ENCODE data around the gene ATXN1. TPM values are rescaled to one million over a fixed set of nuclear protein-coding genes. Genes with fewer than 3 reads are reported as not detected.

ATXN1 gene
- total RNA-seq, 2 donors from 2014 or later: 41.0 to 115 TPM

DNA sequence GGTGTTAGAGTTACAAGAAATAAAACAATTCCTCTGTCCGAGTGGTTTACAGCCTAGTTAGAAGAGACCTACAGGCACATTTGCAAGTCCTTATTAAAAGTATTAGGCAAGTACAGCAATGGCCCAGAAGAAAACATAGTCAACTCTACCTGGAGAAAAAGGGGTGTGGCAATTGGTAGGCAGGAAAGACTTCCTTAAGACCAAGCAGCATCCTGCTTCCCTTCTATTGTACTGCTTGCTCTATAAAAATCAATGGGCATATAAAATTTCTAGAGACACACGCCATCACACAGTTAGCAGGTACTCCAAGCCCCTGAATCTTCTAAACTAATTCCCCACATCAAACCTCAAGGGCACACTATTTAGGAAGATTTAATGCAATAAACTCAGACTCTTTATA is 185.6 kb downstream of the ATXN1 start:
- H3K9me3 Mint-ChIP-seq: no peaks in the 10 kb centered on the region
- H3K36me3 Mint-ChIP-seq (ENCODE audit: low read depth): peaks cover 49% of the 10 kb centered on the region
- peaks cover 11% of the 10 kb centered on the region for H3K4me1 Mint-ChIP-seq
- H3K27ac Mint-ChIP-seq: no peak overlapping the region
- no peaks in the 10 kb centered on the region for H3K27me3 Mint-ChIP-seq
- ATAC-seq (replicated peaks): no peak
- no peak overlapping the region for H3K4me3 Mint-ChIP-seq

DNA sequence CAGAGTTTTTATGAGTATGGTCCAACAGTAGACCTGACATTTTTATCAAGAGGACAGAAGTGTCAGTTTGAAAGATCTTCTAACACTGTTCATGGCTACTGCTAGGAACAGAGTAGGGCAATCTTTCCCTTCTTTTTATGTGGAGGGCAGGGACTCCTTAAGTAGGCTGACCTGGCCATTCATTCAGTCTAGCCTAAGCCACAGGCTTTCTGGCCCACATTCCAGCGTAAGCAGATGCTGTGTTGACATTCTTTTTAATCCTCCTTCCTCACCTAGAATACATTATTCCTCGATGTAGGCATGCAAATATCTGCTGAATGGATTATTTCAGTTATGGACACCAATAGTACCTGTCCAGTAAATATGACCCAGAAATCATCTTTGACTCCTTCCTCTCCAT is 188.3 kb downstream of the ATXN1 start:
- no peaks in the 10 kb centered on the region for H3K9me3 Mint-ChIP-seq
- H3K27me3 Mint-ChIP-seq: no peaks in the 10 kb centered on the region
- H3K4me1 Mint-ChIP-seq: peaks cover 22% of the 10 kb centered on the region
- no peak overlapping the region for H3K4me3 Mint-ChIP-seq
- ATAC-seq (replicated peaks): no peak
- H3K27ac Mint-ChIP-seq: no peak overlapping the region
- peaks cover 46% of the 10 kb centered on the region for H3K36me3 Mint-ChIP-seq (ENCODE audit: low read depth)

DNA sequence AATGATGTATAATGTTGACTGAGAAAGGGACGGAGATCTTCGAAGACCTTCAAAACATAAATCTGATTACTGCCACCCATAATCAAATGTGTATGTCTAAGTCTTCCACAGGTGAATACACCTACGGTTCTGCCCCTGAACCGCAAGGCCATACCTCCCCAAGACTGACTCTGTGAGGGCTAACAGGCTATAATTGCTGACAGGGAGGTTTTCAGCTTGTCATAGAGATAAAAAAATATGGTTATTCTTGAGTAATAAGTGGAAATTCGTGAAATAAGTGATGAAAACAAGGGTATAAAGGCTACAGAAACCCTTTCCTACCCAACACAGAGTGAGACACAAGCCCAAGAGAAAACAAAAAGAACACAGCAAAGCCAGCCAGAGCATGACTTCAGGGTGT is 188.9 kb downstream of the ATXN1 start:
- Mint-ChIP-seq H3K27ac (no peak overlapping the region), H3K4me3 (no peak overlapping the region), H3K9me3 (no peaks in the 10 kb centered on the region), H3K36me3 (ENCODE audit: low read depth) (peaks cover 46% of the 10 kb centered on the region), H3K27me3 (no peaks in the 10 kb centered on the region), H3K4me1 (peaks cover 22% of the 10 kb centered on the region)
- ATAC-seq (replicated peaks): no peak

DNA sequence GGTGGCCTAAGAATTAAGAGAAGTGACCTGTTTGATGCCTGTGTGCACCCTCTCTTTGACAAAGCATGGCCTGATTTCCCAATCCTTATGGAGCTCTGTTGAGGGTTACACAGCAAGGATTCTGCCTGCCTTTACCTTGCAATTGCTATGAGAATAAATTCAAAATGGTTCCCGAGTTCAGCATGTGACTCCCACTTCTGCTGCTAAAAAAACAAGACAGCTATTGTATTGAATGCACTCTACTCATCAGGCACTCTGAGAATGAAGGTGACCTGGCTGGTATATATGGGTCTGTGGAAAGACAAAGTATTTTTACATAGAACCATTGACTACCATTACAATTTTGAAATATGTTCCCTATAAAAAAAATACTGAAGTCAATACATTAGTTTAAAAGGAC is 190.3 kb downstream of the ATXN1 start:
- Mint-ChIP-seq H3K36me3 (ENCODE audit: low read depth) (peaks cover 38% of the 10 kb centered on the region), H3K27ac (no peak overlapping the region), H3K4me1 (peaks cover 22% of the 10 kb centered on the region), H3K27me3 (no peaks in the 10 kb centered on the region), H3K9me3 (no peaks in the 10 kb centered on the region), H3K4me3 (no peak overlapping the region)
- ATAC-seq (replicated peaks): no peak

DNA sequence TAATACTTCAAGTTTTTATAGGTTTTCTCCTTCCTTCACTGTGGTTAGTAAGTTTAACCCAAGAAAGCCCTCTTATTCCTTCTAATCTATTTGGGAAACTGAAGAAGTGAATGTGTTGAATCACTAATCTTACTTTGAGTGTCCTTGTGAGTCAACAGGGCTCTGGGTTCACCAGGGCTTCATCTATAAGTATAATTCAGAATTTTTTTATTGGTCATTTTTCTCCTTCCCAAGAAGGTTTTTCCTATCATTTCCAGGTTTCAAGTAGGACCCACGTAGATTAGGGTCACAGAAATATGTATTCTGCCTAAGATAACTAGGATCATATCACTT is 191.1 kb downstream of the ATXN1 start:
- H3K4me3 Mint-ChIP-seq: no peak overlapping the region
- peaks cover 36% of the 10 kb centered on the region for H3K36me3 Mint-ChIP-seq (ENCODE audit: low read depth)
- H3K4me1 Mint-ChIP-seq: peaks cover 22% of the 10 kb centered on the region
- peak; percentile 85 for ATAC-seq (replicated peaks)
- H3K9me3 Mint-ChIP-seq: no peaks in the 10 kb centered on the region
- H3K27ac Mint-ChIP-seq: peak overlapping the region; percentile 49
- no peaks in the 10 kb centered on the region for H3K27me3 Mint-ChIP-seq

DNA sequence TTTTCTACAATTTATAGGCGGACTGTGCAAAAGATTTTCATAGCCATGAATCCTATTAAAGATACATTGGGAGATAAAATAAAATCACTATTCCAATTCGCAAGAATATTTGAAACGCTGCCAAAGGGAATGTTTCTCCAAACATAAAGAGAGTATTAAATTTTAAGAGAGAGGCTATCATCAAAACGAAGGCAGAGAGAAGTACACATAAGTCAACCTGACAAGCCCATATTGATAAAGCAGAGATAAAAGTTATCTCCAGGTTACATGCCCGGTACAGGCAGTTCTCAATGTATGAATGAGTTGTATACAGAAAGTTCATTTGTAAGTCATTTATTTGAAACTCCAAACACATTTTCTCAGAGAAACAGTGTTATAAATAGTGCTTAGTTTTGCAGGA is 193.1 kb downstream of the ATXN1 start:
- no peaks in the 10 kb centered on the region for H3K9me3 Mint-ChIP-seq
- H3K4me3 Mint-ChIP-seq: no peak overlapping the region
- H3K36me3 Mint-ChIP-seq (ENCODE audit: low read depth): peaks cover 43% of the 10 kb centered on the region
- H3K27me3 Mint-ChIP-seq: no peaks in the 10 kb centered on the region
- H3K4me1 Mint-ChIP-seq: peaks cover 20% of the 10 kb centered on the region
- no peak for ATAC-seq (replicated peaks)
- peak overlapping the region; percentile 31 for H3K27ac Mint-ChIP-seq

DNA sequence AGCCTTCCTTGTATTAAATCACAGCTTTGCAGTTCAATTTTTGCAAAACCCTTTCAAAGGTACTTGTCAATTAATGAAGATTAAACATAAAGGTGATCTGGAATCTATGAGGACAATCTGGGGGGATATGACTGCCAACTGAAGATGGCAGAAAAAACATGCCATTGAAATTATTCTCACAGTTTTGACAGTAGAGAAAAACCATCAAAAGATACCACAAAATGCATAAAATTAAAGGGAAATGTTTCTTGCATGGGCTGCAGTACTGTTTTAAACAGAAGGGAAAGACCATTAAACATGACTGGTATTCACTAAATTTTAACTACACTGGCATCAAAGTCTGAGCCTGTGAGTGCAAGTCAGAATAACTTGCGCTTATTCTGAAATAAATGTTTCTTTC is 194.2 kb downstream of the ATXN1 start:
- H3K27ac Mint-ChIP-seq: no peak overlapping the region

DNA sequence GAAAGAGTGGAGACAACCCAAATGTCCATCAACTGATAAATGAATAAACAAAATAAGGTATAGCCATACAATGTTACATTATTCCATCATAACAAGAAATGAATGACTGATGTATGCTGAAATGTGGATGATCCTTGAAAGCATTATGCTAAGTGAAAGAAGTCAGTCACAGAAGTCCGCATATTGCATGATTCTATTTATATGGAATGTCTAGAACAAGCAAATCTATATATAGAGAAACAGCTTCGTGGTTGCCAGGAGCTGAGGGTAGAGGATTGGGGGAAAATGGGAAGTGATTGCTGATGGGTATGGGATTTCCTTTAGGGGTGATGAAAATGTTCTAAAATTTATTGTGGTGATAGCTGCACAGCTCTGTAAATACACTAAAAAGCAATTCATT is 196.8 kb downstream of the ATXN1 start:
- Mint-ChIP-seq H3K4me1 (peaks cover 10% of the 10 kb centered on the region), H3K27me3 (no peaks in the 10 kb centered on the region), H3K36me3 (ENCODE audit: low read depth) (peaks cover 32% of the 10 kb centered on the region), H3K27ac (no peak overlapping the region), H3K4me3 (no peak overlapping the region), H3K9me3 (no peaks in the 10 kb centered on the region)
- no peak for ATAC-seq (replicated peaks)

More for the DNA sequence above, 194.2 kb downstream of the ATXN1 start:
- no peaks in the 10 kb centered on the region for H3K27me3 Mint-ChIP-seq
- ATAC-seq (replicated peaks): no peak
- H3K4me1 Mint-ChIP-seq: peaks cover 20% of the 10 kb centered on the region
- no peaks in the 10 kb centered on the region for H3K9me3 Mint-ChIP-seq
- peaks cover 43% of the 10 kb centered on the region for H3K36me3 Mint-ChIP-seq (ENCODE audit: low read depth)
- H3K4me3 Mint-ChIP-seq: no peak overlapping the region

DNA sequence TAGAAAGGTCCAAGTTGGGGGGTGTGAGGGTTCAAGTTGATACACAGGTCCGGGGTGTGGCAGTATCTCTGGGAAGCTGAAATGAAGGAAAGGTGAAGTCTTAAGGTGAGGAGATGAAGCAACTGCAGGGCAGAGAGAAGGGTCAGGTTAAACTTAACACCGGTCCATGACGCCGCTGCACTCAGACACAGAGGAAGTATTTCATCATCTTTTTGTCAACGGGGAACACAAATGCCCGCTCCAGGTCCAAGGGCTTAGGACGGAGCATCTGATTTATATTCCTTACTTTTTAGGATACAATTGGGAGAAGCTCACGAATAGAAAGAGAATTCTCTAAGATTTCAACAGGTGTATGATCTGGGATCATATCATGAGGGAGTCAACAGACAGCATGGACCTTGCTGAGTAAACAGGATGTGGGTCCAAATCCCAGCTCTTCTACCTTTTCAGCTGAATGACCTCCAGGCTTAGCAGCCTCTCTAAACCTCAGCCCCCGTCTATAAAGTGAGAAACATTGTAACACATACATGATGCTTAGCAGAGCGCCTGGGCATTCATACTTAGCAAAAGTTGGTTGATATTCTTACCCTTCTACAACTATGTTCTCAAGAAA is 197.5 kb downstream of the ATXN1 start:
- ATAC-seq (replicated peaks): no peak

DNA sequence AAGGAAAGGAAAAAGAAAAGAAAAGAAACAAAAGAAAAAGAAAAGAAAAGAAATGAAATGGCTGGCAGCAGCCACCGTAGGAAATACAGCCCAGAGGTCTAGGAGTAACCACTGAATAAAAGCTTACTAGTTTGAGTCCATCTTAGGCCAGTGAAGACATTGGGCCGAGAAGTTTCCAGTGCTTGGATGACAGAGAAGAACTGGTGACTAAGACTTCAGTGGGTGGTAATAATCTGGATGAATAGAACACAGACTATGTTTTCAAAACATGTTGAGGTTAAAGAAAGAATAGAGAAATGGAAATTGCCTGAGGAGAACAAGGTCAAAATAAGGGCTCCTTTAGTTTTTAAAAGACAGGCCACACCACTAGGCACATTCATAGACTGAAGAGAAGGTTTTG is 198.8 kb downstream of the ATXN1 start:
- H3K27ac Mint-ChIP-seq: no peak overlapping the region
- no peak overlapping the region for H3K4me3 Mint-ChIP-seq
- H3K36me3 Mint-ChIP-seq (ENCODE audit: low read depth): peaks cover 25% of the 10 kb centered on the region
- no peaks in the 10 kb centered on the region for H3K9me3 Mint-ChIP-seq
- H3K4me1 Mint-ChIP-seq: peaks cover 4% of the 10 kb centered on the region
- no peaks in the 10 kb centered on the region for H3K27me3 Mint-ChIP-seq
- peak; percentile 95 for ATAC-seq (replicated peaks)

More for the DNA sequence above, 197.5 kb downstream of the ATXN1 start:
- peaks cover 7% of the 10 kb centered on the region for H3K4me1 Mint-ChIP-seq
- H3K4me3 Mint-ChIP-seq: no peak overlapping the region
- peaks cover 28% of the 10 kb centered on the region for H3K36me3 Mint-ChIP-seq (ENCODE audit: low read depth)
- H3K9me3 Mint-ChIP-seq: no peaks in the 10 kb centered on the region
- no peaks in the 10 kb centered on the region for H3K27me3 Mint-ChIP-seq
- no peak overlapping the region for H3K27ac Mint-ChIP-seq

DNA sequence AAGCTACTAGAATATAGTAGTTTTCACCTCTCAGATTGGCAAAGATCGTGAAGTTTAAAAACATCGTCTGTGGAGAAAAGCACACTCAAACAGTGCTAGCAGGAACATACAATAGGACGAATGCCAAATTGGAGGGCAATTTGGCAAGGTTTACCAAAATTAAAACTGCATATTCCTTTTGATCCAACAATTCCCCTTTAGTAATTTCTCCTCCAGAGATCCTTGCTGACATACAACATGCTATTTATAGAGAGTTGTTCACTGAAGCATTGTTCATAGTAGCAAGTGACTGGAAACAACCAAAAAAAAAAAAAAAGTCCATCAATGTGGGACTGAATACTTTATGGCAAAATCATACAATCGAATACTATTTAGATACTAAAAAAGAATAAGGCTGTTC is 202.2 kb downstream of the ATXN1 start:
- Mint-ChIP-seq H3K36me3 (ENCODE audit: low read depth) (peaks cover 29% of the 10 kb centered on the region), H3K27me3 (no peaks in the 10 kb centered on the region), H3K4me3 (no peak overlapping the region), H3K27ac (no peak overlapping the region), H3K9me3 (no peaks in the 10 kb centered on the region), H3K4me1 (peaks cover 2% of the 10 kb centered on the region)
- no peak for ATAC-seq (replicated peaks)

DNA sequence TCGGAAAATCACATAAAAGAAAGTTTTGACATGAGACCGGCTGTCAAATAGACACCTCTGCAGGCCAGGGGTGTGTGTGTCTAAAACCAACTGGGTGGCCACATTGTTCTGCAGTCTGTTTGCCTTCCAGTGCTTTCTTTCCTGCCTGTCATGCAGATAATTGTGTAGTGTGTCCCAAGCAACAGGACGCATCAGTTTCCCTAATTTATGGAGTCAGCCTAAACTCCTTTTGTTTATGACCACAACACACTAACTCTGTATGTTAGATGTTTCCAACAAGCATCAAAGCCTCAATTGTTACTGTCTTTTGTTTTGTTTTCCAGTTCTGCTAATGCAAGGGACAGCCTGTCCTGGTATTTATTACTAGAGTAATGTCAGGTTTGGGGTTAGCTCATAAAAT is 205.7 kb downstream of the ATXN1 start:
- no peak overlapping the region for H3K27ac Mint-ChIP-seq
- H3K4me3 Mint-ChIP-seq: no peak overlapping the region
- no peaks in the 10 kb centered on the region for H3K9me3 Mint-ChIP-seq
- peaks cover 5% of the 10 kb centered on the region for H3K4me1 Mint-ChIP-seq
- peaks cover 62% of the 10 kb centered on the region for H3K36me3 Mint-ChIP-seq (ENCODE audit: low read depth)
- ATAC-seq (replicated peaks): no peak
- no peaks in the 10 kb centered on the region for H3K27me3 Mint-ChIP-seq

DNA sequence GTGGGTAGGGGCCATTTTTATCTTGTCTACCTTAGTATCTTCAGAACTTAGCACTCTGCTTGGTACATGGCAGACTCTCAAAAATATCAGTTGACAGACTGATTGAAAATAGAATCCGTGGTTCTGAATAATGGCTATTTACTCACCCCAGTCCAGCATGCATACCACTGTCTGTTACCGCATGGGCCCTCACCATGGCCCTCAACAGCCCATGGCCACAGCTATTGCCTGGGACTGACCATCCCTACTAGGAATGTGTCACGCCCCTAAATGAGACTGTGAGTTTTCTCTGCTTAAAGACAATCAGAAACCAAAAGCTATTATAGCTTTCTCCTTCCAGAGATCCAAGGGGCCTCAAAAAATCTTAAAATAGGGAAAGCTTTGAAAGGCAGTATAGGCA is 207.7 kb downstream of the ATXN1 start:
- Mint-ChIP-seq H3K9me3 (no peaks in the 10 kb centered on the region), H3K36me3 (ENCODE audit: low read depth) (peaks cover 62% of the 10 kb centered on the region), H3K27me3 (no peaks in the 10 kb centered on the region), H3K4me3 (no peak overlapping the region), H3K4me1 (peaks cover 5% of the 10 kb centered on the region), H3K27ac (no peak overlapping the region)
- ATAC-seq (replicated peaks): no peak

DNA sequence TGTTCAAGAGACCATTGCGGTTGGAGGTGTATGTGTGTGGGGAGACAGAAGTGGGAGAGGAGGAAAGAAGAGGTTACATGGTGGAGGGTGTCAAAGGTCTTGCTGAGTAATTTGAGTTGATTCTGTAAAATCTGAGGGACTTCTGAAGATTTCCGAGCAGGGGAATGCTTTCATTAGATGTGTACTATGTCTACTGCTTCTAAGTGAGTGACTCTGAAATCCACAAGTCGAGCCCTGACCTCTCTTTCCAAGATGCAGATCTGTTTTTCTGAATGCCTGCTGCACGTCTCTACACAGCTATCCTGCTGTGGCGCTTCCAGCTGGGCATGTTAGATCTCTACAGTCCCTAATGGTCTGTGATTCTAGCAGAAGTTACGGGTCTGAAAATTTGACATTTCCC is 209.8 kb downstream of the ATXN1 start:
- Mint-ChIP-seq H3K4me1 (peaks cover 10% of the 10 kb centered on the region), H3K9me3 (no peaks in the 10 kb centered on the region), H3K27me3 (no peaks in the 10 kb centered on the region), H3K4me3 (no peak overlapping the region), H3K36me3 (ENCODE audit: low read depth) (peaks cover 63% of the 10 kb centered on the region), H3K27ac (no peak overlapping the region)
- ATAC-seq (replicated peaks): no peak

DNA sequence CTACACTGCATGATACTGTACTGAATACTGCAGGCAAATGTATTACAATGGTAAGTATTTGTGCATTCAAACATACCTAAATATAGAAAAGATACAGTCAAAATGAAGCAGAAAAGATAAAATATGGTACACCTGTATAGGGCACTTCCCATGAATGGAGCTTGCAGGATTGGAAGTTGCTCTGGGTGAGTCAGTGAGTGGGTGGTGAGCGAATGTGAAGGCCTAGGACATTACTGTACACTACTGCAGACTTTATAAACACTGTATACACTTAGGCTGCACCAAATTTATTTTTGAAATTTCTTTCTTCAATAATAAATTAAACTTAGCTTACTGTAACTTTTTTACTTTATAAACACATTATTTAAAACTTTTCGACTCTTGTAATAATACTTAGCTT is 213.1 kb downstream of the ATXN1 start:
- no peak for ATAC-seq (replicated peaks)
- Mint-ChIP-seq H3K4me1 (peaks cover 19% of the 10 kb centered on the region), H3K9me3 (no peaks in the 10 kb centered on the region), H3K27ac (no peak overlapping the region), H3K4me3 (no peak overlapping the region), H3K36me3 (ENCODE audit: low read depth) (peaks cover 67% of the 10 kb centered on the region), H3K27me3 (no peaks in the 10 kb centered on the region)

DNA sequence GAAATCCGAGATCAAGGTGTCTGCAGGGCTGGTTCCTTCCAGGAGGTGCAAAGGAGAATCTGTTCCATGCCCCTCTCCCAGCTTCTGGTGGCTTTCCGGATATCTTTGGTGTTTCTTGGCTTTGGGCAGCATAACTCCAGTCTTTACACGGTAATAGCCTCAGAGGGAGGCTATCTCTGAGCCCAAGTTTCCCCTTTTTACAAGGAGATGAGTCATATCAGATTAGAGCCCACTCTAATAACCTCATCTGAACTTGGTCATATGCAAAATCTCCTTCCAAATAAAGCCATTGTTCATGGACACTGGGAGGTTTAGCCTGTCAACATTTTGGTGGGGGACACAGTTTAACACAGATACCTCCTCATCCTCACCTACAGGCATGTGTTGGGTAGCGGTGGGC is 213.7 kb downstream of the ATXN1 start:
- no peak for ATAC-seq (replicated peaks)
- Mint-ChIP-seq H3K27ac (no peak overlapping the region), H3K9me3 (no peaks in the 10 kb centered on the region), H3K4me3 (no peak overlapping the region), H3K27me3 (no peaks in the 10 kb centered on the region), H3K4me1 (peaks cover 19% of the 10 kb centered on the region), H3K36me3 (ENCODE audit: low read depth) (peaks cover 62% of the 10 kb centered on the region)
